GM18511 (cell line): ENCODE results near the gene DLGAP1.

Source experiments
- ATAC-seq: cut with Tn5 transposase; IDR thresholded peaks from one replicate; pipeline ENCODE4 v1.9.1; 2021; ENCODE audit warnings: mild to moderate bottlenecking, moderate library complexity; ENCODE audit not compliant: unreplicated experiment

The DLGAP1 gene

DNA sequence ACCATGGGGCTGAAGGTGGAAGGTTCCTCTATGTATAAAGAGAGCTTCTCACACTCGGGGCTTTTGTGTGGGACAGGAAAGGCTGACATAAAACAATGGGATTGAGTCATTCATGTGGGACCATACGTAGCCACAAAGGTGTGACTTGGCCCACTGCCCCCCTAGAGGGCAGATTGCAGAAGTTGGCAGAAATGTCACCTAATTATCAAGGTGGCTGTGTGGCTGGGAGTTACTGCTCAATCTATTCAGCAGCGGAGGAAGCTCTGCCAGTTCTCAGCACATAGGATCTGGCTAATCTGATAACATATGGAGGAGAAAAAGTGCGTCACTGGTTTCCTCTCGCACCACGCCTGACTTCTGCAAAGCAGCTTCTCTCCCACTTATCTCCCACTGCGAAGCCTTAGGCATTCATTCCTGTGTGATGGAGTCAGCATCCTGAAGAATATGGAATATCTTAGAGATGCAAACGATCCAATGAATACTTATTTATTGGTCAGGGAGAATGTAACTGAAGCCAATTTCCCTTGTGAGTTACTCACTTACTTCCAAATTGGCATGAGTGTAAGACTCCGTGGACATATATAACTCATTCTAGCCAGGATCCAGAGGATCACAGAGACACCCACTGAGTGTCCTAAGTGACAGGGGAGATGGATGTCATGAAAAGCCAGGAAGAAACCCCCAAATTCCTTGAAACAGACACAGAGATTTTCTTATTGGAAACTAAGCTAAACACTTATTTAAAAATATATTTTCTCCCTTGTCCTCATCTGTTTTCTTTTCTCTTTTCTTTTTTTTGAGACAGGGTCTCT lies 660.4 kb downstream of the DLGAP1 start:
- ATAC-seq = no peak

DNA sequence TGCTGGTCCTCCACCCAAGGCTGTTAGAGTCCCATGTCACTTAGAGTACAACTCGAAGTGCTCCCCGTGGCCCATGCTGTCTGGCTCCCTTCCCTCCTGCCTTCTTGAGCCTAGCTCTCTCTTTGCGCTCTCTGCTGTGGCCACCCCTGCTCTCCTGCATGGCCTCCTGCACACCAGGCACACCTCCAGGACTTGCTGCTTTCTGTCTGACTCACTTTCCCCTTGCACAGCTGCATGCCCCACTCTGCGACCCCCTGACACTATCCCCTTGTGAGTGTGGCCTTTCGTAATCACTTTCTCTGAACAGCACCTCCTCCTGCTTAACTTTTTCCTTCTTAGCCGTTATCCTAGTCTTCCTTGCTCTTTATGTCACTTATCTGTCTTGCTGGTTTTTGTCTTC lies 661.6 kb downstream of the DLGAP1 start:
- no peak for ATAC-seq

DNA sequence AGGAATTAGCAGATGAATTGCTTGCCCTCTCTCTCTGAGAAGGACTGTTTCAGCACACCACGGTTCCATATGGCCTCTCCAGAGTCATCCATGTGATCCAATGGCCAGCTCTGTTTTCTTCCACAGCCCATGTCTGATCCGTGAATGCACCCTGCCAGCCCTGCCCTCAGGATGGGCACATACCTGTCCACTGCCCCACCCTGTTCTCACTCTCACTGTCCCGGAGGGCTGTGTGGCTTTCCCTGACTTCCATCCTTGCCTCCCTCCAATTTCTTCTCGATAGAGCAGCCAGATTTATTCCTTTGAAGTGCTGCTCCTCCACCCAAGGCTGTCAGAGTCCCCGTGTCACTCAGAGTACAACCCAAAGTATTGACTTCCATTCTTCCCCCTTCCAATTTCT lies 662.0 kb downstream of the DLGAP1 start:
- ATAC-seq = no peak

DNA sequence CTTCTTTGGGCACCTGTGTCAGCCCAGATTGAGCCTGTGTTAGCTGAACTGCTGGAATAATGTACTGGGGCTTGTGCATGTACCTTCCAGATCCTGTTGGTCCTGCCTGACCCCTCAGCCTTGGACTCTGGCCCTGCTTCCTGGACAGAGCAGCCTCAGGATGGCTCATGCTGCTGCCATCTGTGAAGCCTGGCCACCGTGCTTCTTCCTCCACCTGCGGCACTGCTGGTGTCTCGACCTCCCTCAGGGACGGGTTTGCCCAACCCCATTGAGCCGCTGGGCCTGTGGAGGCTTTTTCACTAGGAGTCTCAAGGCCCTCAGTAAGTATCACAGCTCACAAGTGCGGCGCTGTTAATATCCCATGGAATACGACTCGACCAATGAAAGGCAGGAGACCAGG lies 662.4 kb downstream of the DLGAP1 start:
- no peak for ATAC-seq

DNA sequence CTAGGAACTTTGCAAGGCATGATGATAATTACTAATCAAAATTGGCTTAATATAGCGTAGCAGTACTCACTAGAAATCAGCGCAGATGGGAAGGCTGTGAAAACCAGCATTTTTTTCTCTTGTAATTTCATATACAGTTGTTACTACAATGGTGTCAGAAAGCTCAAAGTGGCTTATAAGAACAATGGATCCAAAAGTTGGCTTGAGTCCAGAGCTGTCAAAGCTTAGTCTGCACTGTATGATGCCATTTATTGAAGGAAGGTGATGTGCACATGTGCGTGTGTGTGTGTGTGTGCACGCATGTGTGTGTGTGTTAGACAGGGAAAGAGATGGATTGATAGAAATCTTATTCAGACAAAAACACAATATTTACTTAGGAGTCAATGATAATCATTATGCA lies 663.9 kb downstream of the DLGAP1 start:
- ATAC-seq = no peak

DNA sequence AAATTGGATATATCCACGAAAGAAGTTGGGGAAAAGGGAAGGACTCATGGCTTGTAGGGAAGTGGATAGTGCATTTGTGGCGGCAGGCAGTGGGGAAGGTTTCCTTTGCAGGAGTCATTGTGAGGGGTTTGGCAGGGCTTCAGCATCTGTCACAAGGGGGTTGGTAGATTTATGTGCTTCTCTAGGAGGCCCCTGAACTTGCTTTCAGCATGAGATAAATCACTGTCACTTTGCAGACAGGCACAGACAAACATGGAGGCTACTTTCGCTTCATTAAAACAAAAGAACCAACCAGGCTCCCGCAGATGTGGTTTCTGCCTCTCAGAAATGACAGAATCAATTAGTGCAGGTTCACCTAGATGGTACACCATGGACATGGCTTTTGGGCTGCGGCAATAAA lies 664.4 kb downstream of the DLGAP1 start:
- ATAC-seq = no peak

DNA sequence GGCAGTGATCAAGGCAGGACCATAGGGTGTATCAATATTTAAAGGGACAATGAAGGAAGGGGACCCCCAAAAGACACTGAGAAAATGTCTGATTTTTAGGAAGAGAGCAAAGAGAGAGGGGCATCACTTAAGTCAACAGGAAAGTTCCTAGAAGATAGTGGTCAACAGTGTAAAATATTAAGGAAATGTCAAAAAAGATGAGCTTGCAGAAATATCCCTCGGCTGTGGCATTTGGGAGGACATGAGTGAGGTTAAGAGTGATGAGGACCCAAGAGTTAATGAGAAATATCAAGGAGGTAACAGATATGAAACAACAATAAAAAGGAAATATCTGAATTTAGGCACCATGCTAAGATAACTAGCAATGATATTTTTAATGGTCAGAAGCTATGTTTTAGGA lies 665.6 kb downstream of the DLGAP1 start:
- ATAC-seq = no peak

DNA sequence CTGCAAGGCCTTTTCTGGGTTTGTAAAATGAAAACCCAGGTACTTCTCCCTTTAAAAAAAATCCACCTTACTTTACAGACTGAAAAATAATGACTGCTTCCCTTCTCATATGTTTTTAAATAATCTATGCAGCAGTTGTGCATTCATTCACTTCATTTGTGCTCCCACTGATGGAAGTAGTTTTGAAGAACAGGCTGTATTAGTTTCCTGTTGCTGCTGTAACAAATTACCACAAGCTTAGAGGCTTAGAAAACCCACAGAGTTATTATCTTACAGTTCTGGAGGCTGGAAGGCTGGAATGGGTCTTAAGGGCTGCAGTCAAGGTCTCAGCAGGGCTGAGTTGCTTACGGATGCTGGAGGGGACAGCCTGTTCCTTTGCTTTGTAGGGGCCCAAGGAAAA lies 670.2 kb downstream of the DLGAP1 start:
- no peak for ATAC-seq

DNA sequence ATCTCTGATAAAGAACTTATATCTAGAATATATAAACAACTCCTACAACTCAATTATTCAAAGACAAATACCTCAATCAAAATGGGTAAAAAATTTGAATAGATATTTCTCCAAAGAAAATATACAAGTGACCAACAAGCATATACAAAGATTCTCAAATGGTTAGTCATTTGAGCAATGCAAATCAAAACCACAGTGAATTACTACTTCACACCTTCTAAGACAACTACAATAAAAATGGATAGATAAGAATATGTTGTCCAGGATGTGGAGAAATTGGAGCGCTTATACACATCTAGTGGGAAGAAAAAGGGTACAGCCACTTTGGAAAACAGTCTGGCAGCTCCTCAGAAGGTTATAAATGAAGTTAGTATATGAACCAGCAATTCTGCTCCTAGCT lies 672.2 kb downstream of the DLGAP1 start:
- no peak for ATAC-seq

DNA sequence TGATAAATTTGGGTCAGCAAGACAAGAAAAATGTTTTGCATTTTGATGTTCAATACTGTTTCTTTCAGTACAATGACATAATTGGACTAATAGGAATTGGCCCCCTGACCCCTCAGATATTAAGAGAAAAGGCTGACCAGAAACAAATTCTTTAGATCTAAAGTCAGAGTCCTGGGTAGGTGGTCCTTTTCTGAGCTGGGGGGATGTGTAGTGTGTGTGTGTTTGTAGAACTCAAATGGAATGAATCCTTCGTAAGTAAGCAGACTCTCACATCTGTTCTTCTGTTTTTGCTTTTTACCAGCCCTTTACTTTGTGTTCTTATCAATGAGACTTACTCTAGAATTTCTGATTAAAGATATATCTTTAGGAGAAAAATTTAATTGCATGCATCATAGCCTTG lies 677.4 kb downstream of the DLGAP1 start:
- no peak for ATAC-seq

DNA sequence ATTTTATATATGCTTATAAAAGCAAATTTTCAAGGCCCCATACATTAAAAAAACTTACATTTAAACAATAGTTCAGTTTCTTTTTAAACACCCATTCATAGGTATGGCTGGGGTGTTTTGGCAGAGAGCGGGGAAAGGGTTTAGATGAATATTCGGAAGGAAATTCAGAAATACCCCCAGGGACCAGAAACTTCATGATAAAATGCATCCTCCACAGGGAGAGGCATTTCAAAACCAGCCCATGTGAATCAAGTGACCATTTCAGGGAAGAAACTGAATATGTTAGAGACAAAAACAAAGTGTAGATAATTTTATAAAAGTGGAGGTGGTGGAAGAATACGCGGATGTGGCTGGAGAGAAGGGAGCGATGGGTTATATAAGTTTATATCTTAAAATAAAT lies 678.0 kb downstream of the DLGAP1 start:
- ATAC-seq = no peak

DNA sequence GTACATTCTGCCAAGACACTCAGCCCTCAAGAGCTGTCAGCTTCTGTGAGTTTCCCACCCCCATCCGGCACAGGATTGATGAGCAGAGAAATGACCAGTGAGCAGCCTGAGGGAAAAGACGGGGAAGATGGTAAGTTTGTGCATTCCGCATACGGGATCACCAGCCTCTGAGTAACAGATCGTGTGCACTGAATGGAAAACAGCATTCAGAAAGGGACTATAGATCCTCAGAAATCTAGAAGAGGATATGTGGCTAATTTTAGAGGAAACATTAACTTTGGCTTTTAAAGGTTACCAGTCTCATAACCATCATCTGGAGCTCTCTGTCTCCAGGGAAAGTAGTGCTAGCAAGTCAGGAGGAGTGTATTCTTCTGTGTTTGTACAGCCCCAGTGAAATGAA lies 679.1 kb downstream of the DLGAP1 start:
- ATAC-seq = no peak

DNA sequence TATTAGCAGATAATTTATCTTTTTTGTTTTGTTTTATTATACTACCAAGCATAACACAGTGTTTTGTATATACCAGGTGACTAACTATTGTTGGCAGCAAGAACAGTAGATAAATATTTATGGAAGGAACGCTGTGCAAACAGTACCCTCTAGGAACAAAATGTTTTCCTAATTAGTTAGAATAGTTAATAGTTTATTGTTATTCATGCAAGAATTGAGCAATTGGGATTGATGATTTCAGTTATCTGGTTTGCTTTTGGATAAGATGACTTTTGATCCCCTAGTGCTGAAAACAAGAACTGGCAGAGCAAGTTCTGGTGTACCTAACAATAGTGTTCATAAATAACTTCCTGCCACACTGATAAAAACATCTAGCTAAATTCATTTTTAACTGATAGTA lies 681.8 kb downstream of the DLGAP1 start:
- no peak for ATAC-seq

DNA sequence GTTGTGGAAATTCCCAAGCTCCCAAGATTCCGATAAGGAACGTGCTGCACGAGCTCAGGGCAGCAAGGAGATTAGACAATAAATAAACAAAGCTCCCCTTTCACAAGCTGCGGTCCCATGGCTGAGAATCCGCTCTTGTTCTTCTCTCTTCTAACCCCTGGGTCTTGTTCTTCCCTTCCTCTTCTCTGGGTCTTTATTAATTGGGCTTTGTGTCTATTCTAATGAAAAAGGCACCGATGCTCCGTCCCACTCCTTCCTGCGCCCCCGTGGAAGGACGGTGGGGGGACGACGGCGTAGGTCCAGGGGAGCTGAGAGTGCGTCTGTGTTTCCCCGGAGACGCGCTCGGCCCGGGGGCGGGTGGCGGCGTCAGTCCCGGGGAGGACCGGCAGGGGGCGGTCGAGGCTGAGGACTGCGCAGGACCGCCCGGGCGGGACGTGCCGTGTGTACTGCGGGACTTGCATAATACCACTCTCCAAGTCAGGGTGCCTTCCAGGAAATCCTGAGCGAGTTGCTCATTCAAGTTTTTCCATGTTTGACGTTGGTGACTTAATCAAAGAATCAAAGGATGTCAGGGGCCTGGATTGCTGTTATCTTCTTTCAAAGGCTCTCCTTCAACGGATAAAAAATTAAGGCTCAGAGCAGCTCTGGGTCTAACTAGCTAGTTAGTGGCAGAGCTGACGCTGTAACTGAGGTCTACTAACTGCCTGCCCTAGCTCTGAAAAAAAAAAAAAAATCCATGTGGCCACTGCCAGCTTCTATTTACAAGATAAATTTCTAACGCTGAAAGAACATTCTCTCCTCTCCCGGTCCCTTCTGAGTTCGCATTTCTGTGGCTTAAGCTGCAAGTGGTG lies 683.8 kb downstream of the DLGAP1 start:
- peak; percentile 97 for ATAC-seq

DNA sequence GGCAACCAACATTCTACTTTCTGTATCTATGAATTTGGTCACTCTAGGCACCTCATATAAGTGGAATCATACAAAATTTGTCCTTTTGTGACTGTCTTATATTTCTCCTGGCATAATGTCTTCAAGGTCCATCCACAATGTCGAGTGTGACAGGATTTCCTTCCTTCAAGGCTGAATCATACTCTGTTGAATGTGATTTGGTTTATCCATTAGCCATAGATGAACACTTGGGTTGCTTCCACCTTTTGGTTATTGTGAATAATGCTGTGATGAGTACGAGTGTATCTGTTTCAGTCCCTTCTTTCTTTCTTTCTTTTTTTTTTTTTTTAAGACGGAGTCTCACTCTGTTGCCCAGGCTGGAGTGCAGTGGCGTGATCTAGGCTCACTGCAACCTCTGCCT lies 693.8 kb downstream of the DLGAP1 start:
- ATAC-seq = no peak

DNA sequence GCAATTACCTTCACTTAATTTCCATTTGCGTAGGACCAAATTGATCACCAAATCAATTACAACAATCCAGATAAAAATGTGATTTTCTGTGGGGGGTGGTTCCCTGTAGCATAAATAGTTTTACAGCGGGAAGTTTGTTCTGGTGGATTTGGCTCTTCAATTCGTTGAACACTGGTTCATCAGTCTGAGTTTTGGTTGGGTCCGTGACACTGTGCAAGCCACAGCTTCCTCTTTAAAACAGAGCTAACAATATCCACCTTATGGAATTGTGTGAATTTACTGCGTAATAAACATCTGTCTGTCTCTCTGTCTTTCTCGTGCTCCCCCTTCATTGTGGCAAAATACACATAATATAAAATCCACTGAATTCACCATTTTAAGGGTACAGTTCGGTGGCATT lies 694.4 kb downstream of the DLGAP1 start:
- ATAC-seq = no peak

DNA sequence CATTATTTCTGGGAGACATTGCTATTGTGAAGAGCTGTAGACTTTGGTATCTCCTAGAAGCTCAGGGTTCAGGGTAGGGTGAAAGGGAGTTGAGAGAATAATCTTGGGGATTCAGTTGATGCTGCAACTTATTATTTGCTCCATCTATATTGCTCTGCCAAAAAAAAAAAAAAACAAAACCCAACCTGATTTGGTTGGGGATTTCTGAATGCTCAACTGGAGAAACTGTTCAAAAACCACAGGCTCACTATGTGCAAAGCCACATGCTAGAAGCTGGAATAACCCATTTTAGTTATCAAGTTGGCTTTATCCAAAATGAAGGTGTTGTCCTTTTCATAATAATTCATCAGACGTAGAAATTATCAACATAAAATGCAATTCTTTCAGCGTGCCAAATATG lies 696.0 kb downstream of the DLGAP1 start:
- ATAC-seq = no peak

DNA sequence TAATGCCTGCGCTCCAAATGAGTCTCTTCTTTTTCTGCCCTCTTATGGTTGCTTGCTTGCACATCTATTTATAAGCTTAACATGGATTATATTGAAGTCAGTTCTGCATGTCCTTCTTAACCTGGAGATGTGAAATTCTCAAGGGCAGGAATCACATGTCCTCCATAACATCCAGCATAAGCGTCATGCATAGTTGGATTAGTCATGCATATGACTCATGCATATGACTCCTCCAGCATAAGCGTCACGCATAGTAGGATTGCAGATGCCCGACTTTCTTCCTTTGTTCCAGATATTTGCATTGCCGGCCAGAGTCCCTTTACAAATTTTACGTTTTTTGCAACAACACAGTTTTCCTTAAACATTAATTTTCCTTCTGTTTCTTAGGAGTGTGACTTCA lies 696.6 kb downstream of the DLGAP1 start:
- ATAC-seq = no peak

DNA sequence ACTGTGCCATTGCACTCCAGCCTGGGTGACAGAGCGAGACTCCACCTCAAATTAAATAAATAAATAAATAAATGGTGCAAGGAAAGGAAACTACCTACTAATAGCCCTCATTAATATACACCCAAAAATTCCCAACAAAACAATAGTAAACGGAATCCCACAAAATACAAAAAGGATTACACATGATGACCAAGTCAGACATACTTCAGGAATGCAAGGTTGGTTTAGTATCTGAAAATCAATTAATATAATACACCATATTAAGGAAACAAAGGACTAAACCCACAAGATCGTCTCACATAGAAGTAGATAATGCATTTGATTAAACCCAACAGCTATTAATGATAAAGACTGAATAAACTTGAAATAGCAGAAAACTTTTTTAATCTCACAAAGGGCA lies 697.7 kb downstream of the DLGAP1 start:
- ATAC-seq = no peak

DNA sequence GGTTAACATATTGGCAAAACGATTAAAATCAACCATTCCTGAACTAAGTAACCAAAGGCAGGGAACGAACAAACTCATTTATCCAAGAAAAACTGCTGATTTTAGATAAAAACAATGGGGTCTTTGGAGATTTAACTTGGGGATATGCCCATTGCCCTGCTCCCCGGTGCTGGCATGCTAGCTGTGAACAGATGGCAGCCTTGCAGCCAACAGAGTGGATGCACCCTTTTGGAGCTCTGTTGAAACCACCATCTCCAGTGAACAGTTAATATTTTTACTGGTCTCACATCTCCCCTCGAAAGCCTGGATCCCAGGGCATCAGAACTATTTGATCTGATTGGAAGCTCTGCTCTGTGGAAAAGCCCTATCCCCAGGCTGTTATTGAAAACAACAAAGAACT lies 702.0 kb downstream of the DLGAP1 start:
- ATAC-seq = no peak

DNA sequence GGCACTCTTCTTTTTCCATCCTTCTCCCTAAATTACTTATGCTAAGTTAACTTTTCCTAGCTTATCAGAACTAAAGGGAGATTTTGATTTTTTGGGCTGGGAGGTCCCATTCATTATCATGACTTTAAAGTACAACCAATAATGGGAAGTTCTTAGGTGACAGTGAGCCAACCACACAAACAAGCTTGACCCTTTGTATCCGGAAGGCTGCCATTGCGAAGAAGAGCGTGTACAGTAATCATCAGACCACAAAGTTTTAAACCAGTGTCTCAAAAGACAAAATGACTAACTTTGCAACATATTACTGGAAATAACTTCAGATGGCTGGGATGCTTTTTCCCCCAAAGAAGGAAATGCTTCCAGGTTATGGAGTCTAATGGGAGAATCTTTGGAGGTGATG lies 707.0 kb downstream of the DLGAP1 start:
- ATAC-seq = no peak
